Stimulated activated CD4-positive, alpha-beta T cell treated with anti-CD3 and anti-CD28 coated beads, Interleukin-2, amount 100 ng/mL, for 48 hours (primary cell): Measurements from ENCODE around the gene TMEM38B.
A peak's percentile ranks its signal among the peaks of the same experiment; 100 is the strongest.

Source experiments
- DNase-seq, 2 donors: peaks; one replicate each; pipeline ENCODE4 v3.0.0-alpha.2; 2020

The TMEM38B gene, protein sequence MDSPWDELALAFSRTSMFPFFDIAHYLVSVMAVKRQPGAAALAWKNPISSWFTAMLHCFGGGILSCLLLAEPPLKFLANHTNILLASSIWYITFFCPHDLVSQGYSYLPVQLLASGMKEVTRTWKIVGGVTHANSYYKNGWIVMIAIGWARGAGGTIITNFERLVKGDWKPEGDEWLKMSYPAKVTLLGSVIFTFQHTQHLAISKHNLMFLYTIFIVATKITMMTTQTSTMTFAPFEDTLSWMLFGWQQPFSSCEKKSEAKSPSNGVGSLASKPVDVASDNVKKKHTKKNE

DNA sequence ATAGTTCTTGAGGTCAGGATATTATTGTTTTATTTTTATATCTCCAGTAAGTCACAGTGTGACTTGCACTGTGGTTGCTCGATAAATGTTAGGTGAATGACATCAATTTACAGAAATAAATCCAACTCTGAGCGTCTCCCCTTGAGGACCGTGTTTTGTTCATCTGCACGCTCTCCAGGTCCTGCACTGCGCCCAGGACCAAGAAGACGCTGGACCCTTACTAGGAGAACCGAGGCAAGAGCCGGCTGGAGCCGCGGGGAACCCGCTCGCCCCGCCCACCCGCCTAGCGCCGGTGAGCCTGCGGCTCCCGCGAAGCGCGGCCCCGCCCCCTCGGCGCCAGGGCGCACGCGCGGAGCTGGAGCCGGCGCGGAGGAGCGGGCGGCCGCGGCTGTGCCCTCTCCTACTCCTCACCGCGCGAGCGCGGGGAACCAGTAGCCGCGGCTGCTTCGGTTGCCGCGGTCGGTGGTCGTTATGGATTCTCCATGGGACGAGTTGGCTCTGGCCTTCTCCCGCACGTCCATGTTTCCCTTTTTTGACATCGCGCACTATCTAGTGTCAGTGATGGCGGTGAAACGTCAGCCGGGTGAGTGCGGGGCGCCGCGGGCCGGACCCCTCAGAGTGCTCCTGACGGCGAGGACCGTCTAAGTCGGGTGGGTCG, at the start of gene TMEM38B:
TSS of gene TMEM38B (plus strand) at position 352 of the 658 bp plus-strand sequence. CDS start at position 472, 120 bp downstream.
- peak; percentile 66 to 77 for DNase-seq

DNA sequence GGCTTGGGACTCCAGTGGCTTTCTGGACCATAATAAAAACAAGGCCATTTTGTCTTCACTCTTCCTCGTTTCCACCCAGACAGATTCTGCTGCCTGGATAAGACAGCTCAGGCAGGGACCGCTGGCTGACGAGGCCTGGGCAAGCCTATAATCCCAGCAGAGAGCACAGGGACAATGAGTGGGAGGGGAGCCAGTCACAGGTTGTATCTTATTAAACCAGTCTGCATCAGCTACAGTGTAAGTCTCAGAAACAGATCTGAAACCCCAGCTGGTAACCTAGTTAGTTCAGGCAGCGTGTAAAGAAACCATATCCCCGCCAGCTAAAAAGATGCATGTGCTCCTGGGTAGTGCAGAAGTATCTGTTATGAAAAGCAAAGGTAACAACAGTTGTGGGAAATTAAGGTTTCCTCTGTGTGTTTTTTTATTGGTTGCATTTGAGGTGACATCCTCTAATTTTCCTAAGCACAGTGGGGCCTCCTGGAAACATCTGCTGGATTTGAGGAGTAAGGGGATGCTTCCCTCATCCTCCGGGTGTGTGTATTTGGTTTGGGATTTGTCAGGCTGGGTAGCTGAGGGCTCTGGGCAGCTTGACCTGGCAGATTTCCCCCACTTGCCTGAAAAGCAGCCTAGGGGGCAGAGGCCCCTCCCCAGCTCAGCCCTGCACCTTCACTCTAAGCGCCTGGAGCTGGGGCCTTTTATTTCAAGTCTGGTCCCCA, 47.3 kb upstream of the TMEM38B start:
- DNase-seq: no peak

DNA sequence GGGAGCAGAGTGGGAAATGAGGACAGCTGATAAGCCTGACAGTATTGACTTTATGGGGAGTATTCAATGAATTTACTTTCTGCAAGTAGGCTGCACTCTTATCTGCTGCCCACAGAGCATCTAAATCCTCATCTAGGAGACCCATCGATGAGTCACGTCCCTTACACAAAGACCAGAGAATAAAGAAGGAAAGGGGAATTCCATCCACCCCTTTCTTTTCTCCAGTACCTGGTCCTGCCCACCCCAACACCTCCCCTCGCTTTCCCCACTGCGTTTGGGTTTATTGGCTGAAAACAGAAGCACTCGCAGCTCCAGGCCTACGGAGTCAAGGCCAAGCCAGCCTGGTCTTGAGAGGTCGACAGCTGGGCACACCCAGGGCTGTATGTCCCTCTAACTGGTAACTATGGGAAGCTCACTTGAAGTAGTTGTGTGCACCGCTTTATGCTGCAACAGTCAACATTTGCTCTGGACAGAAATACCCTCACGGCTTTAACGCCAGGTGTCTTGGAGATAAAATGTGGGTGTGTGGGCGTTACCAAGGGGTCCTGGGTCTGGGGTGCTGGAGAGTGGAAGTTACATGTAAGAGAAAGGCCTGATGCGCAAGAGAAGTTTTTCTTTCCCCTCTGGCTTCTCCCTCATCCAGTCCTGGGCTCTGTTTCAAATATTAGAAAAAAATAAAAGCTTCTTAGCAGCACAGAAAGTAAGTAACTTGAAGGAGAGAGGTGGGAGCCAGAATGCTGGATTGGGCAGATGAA, 46.6 kb upstream of the TMEM38B start:
- no peak for DNase-seq

DNA sequence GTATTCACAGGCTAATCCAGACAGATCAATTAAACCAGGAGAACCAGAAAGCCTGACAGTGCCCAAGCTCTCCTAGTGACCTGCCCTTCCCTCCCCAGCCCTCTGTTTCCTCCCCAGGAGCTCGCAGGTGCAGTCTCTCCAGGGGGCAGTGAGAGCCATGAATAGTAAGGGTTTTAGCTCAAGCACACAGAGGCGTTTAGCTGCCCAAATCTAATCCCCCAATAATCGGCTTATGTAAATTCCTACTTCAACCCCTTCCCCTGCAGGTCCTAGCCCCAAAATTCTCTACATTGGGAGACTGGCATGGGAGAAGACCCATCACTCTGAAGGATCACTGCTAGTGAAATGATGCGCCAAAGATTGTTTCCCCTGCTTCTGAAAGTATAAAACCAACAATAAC, 42.5 kb upstream of the TMEM38B start:
- no peak for DNase-seq

DNA sequence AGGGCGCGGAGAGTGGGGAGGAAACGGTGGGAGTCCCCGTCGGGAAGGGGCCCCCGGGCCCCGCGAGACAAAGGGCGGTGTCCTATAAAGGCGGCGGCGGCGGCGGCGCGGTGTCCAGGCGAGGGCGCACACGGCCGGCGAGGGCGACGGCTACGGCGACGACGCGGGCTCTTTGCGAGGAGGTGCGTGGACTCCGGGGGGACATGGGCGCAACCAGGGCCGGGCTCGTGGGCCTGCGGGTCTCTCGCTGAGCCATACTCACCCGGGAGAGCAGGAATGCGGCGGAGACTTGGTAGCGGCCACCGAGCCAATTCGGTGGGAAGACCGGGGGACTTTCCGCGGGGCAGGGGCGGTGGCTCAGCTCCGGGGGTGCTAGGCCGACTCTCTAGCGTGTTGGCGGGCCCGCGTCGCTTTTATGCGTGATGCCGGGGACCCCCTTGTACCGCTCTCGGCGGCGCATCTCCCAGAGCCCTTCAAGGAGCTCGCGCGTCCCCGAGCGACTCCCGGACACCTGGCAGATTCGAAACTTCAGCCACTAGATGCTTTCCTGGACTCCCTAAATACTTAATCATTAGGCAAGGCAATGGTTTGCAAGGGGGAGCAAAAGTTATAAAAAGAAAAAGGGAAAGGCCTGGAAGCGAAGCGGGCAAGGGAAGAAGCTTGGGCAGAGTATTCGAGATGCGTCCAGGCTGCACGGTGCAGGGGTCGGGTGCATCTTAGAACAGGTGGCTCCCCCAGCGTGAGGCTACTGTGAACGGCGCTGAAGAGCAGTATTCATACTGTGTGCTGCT, 38.0 kb upstream of the TMEM38B start:
- peak in 1 of 2 donors; percentile 7 for DNase-seq

DNA sequence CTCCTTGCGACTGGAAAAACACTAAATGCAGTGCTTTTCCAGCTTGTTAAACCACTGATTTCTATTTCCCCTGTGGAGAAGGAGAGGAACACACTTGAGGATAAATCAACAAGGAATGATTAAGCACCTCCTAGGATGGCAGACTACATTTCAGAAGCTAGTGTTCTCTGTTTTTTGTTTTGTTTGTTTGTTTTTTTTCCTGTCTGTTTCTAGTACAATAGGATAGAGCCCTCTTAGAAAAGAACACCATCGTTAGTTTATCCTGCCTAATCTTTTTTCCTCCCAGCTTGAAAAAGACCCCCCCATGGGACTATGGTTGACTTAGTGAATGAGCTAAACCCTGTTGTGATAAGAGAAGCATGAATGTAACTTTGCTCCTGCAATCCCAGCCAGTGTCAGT, 36.0 kb upstream of the TMEM38B start:
- DNase-seq: no peak

DNA sequence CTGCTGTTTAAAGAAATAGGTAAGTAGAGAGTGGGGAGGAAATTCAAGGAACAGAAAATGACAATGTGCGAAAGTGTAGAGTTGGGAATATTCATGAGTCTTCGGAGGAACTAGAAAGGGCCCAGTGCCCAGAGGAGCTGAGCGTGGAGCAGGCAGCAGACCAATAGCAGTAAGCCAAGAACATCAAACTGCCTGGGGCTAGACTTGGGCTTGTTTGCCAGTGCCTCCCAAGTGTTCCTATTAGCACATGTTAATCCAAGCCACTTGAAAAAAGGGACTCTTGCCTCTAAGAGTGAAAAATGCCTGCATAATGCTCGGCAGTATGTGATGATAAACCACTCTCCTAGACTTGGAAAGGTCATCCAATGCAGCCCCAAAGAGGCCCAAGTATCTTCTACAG, 33.3 kb upstream of the TMEM38B start:
- no peak for DNase-seq

DNA sequence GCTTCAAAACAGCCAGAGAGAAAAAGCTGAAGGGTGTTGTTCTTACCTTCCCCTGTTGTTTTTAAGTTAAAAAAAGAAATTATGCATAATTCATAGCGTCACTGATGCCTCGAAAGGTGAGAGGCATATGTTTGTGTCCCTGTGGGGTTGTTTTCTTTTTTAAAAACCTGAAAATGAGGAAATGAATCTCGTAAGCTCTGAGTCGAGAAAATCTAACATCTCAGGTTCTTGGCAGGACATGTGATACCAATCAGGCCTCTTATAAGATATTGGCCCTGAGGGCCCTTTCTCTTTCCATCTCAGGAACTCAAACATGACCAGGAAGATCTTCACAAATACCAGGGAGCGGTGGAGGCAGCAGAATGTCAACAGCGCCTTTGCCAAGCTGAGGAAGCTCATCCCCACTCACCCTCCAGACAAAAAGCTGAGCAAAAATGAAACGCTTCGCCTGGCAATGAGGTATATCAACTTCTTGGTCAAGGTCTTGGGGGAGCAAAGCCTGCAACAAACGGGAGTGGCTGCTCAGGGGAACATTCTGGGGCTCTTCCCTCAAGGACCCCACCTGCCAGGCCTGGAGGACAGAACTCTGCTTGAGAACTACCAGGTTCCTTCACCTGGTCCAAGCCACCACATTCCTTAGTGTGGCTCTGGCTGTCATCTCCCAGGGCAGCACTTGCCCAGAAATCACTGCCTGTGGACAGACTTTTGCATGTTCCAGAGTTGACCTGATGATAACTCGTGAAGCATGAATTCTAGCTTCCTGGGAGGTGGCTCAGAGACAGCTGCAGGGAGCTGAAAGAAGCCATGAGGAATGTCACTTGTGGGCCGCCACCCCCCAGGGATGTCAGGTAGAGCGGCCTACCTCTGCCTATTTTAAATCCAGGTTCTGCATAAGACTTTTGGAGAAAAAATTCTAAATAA, 31.9 kb upstream of the TMEM38B start, which contains the start of gene TAL2:
TSS of gene TAL2 (plus strand) at position 274 of the 921 bp plus-strand sequence. CDS start at position 314, 40 bp downstream.
- DNase-seq: no peak

DNA sequence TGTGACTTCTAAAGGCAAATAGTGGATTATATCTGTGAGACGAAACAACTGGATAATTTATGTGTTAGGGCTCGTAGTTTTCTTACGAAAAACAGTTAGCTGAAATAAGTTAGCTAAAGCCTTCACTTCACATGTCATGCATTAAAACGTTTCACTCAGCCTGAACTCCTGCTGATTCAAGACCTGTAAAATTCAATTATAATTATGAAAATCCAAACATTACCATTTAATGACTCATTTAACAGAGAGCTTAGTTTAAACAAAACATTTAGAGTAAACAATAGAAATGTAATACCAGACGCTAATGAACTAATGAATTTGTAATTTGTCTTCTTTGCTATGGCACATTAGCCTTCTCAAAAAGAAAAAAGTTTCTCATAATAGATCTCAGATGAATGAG, 30.4 kb upstream of the TMEM38B start:
- no peak for DNase-seq

DNA sequence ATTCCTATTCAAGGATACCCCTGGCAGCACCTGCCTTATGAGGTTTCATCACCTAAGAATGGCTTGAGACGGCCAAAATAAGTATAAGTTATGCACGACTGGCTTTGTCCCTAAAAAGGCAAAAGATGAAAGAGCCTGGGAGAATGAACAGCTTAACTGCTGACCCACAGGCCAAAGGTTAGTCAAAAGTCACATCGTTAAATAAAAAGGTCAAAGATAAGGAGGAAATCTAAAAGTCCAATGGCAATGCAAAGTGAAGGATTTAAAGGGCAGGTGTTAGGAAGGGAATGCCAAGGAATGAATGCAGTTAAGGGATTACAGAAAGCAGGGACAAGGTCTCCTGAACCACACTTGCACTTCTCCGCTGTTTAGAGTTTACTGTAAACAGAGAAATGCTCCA, 26.5 kb upstream of the TMEM38B start:
- no peak for DNase-seq

DNA sequence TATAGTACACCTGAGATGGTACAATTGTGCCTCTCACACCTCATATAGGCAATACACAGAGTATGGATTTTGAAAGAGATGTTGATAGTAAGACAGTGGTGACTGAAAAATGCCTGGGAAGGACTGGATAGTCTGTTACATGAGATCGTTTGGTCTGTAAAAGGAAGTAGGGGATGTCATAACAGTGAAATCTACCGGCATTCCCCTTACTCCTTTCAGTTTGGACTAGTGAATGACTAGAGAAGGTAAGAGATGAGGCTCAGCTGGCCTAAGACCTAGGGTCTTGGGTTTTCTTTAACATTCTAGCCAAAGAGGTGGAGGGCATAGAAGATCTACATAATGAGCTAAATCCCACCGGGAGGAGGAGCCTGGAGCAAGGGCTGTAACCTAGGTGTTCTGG, 24.0 kb upstream of the TMEM38B start:
- DNase-seq: no peak

DNA sequence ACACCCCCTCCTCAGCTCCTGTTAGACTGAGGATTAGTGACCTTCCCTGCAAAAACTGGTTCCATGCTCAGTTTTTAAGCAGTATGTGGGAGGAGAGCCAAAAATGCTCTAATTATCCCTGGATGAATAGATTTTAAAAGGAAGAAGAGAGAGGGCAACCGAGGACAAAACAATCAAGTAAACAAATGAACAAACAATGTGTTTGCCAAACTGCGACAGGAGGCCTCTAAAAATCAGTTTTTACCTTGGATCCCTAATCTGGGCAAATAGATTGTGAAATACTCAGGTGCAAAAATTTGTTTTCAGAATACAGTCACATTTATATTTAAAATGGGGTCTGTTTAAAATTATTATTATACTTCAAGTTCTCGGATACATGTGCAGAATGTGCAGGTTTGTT, 23.6 kb upstream of the TMEM38B start:
- DNase-seq: no peak

DNA sequence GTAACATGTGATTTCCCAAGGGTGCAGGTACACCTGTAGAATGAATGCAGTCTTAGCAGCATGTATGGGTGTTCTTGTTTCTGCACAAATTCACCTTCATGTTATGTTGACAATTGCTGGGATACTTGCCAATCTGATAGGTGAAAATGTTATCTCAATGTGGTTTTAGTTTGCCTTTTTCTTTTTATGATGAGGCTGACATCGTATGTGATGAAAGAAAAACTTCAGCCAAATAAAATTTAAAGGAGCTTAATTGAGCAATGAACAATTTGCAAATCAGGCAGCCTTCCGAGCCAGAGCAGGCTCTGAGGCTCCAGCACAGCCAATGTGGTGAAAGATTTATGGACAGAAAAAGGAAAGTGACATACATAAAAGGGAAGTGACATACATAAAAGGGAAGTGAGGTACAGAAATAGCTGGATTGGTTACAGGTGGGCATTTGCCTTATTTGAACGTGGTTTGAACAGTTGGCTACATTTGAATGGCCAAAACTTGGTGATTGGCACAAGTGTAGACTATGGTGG, 21.6 kb upstream of the TMEM38B start:
- DNase-seq: no peak

DNA sequence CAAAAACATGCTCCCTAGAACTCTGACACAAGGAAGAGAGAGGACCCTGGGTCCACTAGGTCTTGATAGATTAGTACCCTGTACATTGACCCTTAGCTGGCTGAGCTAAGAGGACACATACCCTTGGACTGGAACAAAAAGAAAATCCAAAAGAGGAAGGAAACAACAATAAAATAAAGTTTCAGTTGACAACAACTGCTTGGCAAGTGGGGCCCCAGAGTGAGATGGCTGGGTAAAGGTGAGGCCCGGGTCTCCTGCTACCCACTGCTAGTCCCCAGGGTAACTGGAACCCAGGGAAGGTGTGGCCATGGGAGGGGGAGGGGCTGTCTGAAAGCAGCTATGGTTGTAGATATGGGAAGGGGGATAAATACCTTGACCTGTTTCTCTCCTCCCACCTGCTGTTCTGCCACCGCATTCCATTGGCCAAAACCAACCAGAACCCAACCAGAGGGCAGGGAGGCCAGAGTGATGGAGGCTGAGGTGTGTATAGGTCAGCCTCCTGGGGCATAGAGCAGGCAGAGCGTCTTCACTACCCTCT, 20.4 kb upstream of the TMEM38B start:
- no peak for DNase-seq

DNA sequence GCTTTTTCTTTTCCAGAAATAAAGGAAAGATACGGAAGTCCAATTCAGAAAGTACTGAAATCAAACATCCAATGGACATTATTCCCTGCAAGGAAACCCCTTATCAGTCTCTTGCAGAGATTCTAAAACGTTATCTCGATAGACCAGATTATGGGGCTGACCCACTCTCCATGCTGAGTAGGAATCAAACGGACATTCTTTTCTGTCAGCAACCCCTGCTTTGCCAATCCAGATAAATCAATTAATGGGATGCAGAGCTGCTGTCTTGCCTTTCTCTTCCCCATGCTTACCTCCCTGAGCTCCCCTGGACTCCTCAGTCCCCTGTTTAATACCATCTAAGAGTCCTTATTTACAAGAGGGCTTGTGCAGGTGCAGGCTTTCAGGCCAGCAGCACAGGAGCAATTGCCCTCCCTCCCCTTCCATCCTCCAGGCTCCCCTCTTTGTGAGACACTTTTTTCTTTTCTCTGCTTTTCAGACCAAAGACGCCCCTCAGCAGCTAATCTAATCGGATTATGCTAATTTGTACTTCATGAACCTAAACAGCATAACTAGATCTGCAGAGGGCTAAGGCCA, 17.9 kb upstream of the TMEM38B start:
- DNase-seq: no peak

DNA sequence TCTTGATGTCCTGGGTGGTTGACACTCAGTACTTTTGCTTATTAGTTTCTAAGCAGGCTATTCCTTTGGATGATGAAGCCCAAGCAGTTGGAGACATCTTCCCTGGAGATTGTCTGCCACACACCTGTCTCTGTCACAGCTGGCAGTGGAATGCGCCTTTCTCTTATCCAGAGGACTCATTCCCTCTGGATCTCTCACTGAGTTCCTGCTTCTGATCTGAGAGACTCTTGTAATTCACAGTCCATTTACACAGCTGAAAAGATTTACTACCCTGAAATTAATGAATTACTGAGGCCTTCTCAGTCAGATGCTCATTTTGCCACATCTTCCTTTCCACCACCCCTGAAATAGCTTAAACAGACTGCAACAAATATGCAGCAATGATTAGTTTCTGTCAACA, 16.2 kb upstream of the TMEM38B start:
- no peak for DNase-seq

DNA sequence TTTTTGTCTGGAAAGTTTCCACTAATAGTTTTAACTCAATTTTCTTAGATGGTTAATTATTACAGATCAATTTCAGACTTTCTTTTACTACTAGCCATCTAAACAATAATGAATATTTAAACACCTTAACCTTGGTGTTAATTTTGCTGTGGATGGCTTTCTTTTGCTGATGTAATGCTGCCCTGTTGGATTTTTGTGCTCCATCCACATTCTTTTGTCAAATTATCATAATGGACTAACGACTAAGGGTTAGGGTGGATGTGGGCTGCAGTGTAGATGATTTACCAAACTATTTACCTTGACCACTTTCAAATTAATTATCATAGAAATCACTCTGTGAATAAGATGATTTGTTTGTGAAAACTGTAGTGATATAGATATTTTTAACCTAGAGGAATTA, 15.6 kb upstream of the TMEM38B start:
- DNase-seq: no peak

DNA sequence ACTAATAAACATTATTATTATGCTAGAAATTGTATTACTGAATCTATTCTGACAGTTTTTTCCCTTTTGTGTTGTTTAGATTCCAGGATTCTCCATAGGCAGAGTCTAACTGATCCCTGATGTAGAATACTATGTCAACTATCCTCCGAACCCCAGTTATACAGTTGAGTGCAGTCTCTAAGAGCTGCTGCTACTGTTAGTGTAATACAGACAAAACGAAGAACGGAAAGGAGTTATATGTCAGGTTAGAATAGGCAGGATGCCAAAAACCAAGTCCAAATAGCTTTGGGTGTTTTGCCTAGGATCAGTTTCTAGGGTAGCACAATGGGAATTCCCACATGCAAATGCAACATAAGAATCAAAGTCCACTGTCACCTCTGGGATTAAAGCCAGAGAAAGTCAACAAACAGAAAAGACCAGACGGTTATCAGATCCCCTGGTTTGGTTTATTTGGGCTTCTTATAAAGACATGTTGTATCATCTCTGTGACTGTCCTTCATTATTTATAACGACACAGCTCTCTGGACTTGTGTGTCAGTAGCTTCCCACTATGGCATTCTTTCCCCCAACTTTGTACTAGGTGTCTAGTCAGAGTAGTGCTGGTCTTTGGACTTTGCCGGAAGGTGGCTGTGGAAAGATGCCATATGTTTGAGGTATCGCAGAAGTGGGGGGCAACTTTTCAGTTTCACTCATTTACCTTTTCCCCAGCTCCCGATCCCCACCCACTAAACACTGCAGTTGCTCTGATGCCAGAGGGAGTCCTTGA, 14.9 kb upstream of the TMEM38B start:
- no peak for DNase-seq

DNA sequence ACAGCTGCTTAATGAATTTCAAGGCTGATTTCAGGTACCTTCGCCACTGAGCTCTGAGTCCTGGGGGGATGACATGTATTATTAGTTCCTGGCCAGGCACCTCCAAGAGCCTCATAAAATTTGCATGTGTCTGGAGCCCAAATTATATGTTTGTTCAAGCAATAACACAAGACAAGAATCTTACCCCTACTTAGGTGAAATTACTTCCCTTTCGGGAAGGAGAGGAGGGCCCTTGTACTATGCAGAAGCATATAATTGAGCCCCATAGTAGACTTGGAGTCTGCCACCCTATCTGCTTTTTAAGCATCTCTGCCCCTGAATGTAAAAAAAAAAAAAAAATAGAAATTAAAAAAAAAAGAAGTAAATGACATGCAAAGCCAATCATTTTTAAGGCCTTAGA, 13.0 kb upstream of the TMEM38B start:
- DNase-seq: no peak

DNA sequence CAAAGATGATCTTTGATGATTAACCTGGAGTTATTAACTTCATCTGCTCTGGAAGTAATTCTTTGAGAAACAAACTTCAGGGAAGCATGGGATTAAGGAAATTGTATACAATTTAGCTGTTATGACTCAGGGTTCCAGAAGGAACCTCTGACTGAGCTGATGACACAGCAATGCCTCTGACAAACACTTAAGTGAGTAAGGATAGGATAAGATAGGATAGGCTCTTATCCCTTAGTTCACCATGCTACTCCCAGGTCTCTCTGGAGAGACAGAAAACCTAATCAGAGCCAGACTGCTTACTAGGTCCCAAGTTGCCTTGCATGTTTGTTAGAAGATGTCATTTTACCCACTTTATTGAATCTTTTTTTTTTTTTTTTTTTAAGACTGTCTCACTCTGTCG, 12.6 kb upstream of the TMEM38B start:
- no peak for DNase-seq
